PFSK-1 (cell line): ENCODE results near the gene TRUB1. TPM values are rescaled to one million over a fixed set of nuclear protein-coding genes. Genes with fewer than 3 reads are reported as not detected.

Experiments used
- FOXP2 ChIP-seq: optimal IDR thresholded peaks from 2 replicates; pipeline ENCODE3; 2011; ENCODE audit warnings: borderline replicate concordance, control low read depth, inconsistent platforms; ENCODE audit not compliant: insufficient read depth; ENCODE audit errors: extremely low read length, extremely low read depth
- POLR2AphosphoS5 ChIP-seq: IDR thresholded peaks from 2 replicates; pipeline ENCODE4 v1.6.1; 2012; ENCODE audit warnings: low read depth, mild to moderate bottlenecking, control low read depth, low read length, moderate library complexity
- SIN3A ChIP-seq: IDR thresholded peaks from 2 replicates; pipeline ENCODE4 v1.6.1; 2012; ENCODE audit warnings: mild to moderate bottlenecking, low read length, moderate library complexity, borderline replicate concordance; ENCODE audit not compliant: insufficient read depth
- TAF1 ChIP-seq: IDR thresholded peaks from 2 replicates; pipeline ENCODE4 v1.6.1; 2012; ENCODE audit warnings: low read length, control low read depth, borderline replicate concordance; ENCODE audit not compliant: insufficient read depth
- polyA plus RNA-seq: library from polyadenylated mRNA; unstranded; fragments of >200 nt; gene quantifications from one replicate; pipeline ENCODE4 v1.2.1, GENCODE V29; 2012; ENCODE audit warnings: low read depth, missing spikeins; ENCODE audit not compliant: insufficient read length
- TF ChIP-seq, protein P1 (sequence below), 2 experiments: IDR thresholded peaks; 2 replicates each; pipeline versions ENCODE4 v1.6.1 to v1.8.0; 2011 to 2012; ENCODE audit warnings: low read depth in 2 of 2, low read length in 2 of 2, control low read depth in 1 of 2, inconsistent platforms in 1 of 2, mild to moderate bottlenecking in 1 of 2, moderate library complexity in 1 of 2; ENCODE audit not compliant: insufficient read depth in 1 of 2

The TRUB1 gene
- polyA plus RNA-seq: 5.6 TPM

DNA sequence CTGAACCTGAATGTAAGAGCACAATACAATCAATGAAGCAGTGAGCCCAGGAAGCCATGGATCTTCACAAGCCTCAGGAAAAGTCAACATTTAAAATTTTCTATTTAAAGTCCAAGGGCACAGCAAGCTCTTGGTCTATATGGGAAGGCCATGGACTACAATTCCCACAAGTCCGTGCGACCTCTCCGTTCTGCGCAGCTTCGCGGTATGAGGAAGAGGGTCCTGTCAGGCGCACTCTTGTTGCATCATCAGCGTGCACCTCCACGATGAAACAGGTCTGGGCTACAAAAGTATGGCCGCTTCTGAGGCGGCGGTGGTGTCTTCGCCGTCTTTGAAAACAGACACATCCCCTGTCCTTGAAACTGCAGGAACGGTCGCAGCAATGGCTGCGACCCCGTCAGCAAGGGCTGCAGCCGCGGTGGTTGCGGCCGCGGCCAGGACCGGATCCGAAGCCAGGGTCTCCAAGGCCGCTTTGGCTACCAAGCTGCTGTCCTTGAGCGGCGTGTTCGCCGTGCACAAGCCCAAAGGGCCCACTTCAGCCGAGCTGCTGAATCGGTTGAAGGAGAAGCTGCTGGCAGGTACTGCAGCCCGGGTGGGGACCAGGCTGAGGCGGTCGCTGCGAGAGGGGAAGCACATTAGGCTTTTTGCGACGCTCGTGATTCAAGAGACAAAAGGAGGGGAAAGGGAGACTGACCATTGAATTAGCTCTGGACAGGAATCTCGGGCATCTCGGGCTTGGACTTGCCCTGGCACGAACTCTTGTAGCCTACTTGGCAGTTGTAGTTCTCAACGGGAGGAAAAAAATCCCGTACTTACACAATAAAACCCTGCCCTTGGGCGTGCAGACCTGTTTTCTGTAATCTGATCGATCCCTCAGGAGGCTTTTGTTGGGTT is at the start of gene TRUB1:
TRUB1 (plus strand) TSS at position 234 of the 894 bp plus-strand sequence; CDS start at position 293, 59 bp downstream.
- TF ChIP-seq FOXP2 (peak; percentile 51), SIN3A (no peak), POLR2AphosphoS5 (peak; percentile 73; the same call in 1 of the 2 replicates), TAF1 (peak; percentile 89)
- TF ChIP-seq, protein P1, sequence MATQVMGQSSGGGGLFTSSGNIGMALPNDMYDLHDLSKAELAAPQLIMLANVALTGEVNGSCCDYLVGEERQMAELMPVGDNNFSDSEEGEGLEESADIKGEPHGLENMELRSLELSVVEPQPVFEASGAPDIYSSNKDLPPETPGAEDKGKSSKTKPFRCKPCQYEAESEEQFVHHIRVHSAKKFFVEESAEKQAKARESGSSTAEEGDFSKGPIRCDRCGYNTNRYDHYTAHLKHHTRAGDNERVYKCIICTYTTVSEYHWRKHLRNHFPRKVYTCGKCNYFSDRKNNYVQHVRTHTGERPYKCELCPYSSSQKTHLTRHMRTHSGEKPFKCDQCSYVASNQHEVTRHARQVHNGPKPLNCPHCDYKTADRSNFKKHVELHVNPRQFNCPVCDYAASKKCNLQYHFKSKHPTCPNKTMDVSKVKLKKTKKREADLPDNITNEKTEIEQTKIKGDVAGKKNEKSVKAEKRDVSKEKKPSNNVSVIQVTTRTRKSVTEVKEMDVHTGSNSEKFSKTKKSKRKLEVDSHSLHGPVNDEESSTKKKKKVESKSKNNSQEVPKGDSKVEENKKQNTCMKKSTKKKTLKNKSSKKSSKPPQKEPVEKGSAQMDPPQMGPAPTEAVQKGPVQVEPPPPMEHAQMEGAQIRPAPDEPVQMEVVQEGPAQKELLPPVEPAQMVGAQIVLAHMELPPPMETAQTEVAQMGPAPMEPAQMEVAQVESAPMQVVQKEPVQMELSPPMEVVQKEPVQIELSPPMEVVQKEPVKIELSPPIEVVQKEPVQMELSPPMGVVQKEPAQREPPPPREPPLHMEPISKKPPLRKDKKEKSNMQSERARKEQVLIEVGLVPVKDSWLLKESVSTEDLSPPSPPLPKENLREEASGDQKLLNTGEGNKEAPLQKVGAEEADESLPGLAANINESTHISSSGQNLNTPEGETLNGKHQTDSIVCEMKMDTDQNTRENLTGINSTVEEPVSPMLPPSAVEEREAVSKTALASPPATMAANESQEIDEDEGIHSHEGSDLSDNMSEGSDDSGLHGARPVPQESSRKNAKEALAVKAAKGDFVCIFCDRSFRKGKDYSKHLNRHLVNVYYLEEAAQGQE (IDR thresholded peaks at IDR 0.05; ENCODE audit: insufficient read depth in 1 of 2, low read depth in 2 of 2, low read length in 2 of 2): no peak

DNA sequence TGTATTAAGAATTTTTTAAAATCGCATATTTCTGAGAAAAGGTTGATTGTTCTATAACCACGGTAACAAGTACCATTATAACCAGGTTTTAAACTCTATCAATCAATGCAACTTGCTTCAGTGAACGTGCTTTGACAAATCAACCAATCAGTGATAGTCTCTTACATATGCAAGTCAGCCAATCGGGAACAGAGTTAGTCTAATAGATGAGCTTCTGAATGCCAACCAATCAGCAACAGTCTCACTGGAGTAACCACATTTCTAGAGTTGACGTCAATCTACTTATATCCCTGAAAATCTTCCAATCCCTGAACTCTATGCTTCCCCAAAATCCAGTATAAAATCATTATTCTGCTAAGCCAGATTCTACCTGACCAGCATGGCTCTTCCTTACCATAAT is 44.7 kb upstream of the TRUB1 start:
- no peak for TF ChIP-seq TAF1
- TF ChIP-seq SIN3A: no peak
- no peak for TF ChIP-seq FOXP2
- TF ChIP-seq, protein P1 (IDR thresholded peaks at IDR 0.05; ENCODE audit: insufficient read depth in 1 of 2, low read depth in 2 of 2, low read length in 2 of 2): no peak
- TF ChIP-seq POLR2AphosphoS5: no peak

DNA sequence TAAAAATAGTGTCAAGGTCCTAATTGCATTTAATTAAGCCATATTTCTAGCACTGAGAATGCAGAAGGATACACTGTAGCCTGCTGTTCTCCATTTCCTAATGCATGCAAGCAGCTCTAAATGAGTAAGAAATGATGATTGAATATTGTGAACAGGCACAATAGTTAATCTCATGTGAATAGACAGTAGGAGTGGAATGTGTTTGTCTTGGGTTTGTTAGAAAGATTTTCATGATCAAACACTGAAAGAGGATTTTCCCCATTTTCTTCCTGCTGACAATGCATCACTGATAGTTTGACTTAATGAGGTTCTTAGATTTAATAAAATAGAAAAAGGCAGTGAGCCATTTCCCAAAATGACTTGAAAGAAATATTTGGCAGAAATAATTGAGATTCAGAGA is 43.1 kb upstream of the TRUB1 start:
- TF ChIP-seq POLR2AphosphoS5 (no peak), FOXP2 (no peak), TAF1 (no peak)

DNA sequence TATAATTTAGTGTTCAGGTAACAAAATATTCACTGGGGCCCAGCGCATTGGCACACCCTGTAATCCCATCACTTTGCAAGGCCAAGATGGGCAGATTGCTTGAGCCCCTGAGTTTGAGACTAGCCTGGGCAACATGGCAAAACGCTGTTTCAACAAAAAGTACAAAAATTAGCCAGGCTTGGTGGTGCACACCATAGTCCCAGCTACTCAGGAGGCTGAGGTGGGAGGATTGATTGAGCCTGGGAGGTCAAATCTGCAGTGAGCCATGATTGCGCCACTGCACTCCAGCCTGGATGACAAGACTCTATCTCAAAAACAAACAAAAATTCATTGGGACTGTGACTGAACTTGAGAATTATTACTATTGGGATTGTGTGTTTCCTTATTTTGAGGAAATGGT is 40.4 kb upstream of the TRUB1 start:
- TF ChIP-seq, protein P1 (IDR thresholded peaks at IDR 0.05; ENCODE audit: insufficient read depth in 1 of 2, low read depth in 2 of 2, low read length in 2 of 2): no peak
- TF ChIP-seq FOXP2: no peak
- no peak for TF ChIP-seq TAF1
- TF ChIP-seq POLR2AphosphoS5: no peak
- TF ChIP-seq SIN3A: no peak

DNA sequence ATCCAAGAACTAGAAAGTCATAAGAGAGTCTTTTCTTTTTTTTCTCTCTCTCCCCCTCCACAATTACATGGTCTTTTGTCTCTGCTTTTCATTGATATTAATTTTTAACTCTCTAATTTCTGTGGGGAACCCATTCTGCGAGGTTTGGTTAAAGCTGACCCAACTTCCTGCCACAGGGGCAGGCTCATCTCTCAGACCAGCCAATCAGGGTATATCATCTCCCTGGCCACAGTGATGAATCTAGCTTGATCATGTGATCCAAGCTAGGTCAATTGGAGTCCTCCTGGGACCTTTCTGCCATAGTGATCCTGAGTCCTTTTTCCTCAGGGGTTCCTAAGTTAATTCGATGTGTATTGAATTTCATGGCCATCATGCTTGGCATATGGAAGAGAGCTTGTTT is 38.0 kb upstream of the TRUB1 start:
- no peak for TF ChIP-seq TAF1
- TF ChIP-seq FOXP2: no peak
- TF ChIP-seq SIN3A: no peak
- no peak for TF ChIP-seq POLR2AphosphoS5
- TF ChIP-seq, protein P1 (IDR thresholded peaks at IDR 0.05; ENCODE audit: insufficient read depth in 1 of 2, low read depth in 2 of 2, low read length in 2 of 2): no peak
